Right forelimb (tissue), 1 donor: Measurements from ENCODE around the gene SMIM38.
"Not testable (repeated sequence)": the region's sequence is repeated elsewhere in the genome, so short reads cannot be mapped to it uniquely, and the experiment has no call there.

Experiments
- DNase-seq: peaks from one replicate; pipeline ENCODE4 v3.0.0-alpha.2; 2018

The SMIM38 gene

DNA sequence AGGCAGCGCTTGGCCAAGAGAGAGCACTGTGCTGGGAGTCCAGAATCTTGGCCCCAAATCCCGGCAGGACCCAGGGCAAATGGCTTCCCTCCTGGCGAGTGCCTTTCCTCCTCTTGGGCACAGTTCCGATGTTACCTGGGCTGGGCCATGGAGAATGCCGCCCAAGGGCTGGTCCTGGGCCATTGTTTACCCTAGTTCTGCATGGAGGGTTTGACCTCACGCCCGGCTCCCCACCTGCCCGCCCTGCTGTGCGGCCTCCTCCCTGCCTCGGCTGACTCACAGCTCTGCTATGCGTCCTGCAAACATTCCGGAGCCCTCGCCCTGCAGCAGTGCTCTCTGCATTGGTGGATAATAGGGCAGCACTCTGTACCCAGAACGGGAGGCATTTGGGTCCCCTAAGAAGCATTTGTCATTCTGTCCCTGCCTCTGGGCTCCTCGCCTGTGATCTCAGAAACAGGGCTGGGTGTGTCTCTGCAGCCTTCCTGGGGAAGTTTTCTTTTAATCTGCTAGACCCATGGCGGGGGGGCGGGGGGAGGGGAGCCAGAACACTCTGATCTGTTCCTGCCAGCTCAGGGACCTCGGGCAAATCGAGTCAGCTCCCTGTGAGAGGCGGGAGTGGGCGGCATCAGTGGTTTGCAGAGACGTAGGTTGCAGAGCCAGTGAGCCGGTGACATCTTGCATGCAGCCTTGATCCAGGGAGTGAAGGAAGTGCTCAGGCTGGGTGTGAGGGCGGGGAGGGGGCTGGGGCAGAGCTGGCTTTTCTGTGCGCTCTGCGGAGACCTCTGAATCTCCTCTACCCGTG lies 32.9 kb upstream of the SMIM38 start:
- no peak for DNase-seq

DNA sequence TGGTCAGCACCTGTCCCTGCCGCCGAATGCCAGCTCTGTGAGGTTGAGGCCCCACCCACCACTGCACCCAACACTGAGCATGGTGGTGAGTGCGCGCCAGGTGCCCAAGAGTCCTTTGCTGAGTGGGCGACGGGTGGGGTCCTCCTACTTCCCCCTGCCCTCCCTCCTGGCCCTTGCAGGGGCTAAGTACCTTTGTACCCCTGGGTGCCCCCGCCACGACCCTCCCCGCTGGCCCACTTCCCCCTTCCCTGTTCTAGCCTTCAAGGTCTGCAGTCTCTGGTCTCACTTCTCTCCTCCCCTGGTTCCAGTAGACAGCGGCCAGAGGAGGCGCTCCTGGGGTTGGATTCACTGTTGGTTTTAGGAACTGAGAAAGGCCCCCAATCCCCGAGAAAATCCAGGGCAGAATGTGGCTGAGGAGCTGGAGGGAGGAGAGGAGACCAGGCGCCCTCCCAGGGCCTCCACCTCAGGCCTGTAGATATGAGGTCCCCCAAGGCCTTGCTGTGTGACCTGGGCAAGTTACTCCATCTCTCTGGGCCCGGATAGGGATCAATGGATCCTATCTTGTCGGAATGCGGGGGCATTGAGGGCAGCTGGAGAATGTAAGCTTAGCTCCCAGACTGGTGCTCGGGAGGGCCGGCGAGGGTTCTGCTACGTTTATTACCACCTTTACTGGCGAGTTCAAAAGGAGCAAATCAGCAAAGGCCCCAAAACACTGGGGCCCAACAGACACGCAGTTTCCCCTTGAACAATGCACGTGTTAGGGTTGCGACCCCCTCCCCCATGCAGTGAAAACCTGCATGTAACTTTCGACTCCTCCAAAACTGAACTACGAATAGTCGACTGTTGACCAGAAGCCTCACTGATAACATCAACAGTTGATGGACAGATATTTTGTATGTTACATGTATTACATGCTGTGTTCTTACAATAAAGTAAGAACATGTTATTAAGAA lies 31.9 kb upstream of the SMIM38 start:
- no peak for DNase-seq

DNA sequence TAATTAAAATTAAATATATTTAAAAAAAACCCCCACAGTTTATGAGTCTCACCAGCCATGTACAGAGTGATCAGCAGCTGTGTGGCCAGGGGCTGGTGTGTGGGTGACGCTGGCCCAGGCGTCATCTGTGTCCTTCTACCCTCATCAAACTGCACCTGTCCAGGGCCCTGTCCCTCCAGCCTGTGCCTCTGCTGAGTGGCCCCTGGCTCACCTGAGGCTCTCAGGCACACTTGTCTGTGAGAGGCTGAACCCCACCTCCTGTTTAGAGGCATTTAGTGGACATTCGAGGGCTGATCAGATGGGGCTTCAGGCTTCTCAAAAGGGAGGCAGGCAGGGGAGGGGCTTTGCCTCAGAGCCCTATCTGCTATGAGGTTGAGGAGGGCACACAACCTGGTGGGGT lies 29.9 kb upstream of the SMIM38 start:
- no peak for DNase-seq

DNA sequence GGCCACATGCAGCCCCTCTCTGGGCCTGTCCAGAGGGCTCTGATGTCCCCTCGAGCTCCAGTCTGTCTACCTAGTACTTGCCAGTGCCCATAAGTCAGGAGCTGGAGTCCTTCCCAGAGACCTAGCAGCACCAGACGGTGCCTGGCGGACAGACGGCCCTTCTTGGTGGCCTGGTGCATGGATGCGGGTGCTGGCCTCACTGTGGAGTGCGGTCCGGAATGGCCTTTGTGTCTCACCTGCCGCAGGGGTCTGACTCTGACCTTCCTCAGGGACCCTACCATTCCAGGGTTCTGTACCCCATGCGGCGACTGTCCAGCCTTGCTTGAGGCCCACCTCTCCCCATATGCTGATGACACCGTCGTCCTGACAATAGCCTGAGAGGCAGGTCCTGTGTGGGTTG lies 29.4 kb upstream of the SMIM38 start:
- no peak for DNase-seq

DNA sequence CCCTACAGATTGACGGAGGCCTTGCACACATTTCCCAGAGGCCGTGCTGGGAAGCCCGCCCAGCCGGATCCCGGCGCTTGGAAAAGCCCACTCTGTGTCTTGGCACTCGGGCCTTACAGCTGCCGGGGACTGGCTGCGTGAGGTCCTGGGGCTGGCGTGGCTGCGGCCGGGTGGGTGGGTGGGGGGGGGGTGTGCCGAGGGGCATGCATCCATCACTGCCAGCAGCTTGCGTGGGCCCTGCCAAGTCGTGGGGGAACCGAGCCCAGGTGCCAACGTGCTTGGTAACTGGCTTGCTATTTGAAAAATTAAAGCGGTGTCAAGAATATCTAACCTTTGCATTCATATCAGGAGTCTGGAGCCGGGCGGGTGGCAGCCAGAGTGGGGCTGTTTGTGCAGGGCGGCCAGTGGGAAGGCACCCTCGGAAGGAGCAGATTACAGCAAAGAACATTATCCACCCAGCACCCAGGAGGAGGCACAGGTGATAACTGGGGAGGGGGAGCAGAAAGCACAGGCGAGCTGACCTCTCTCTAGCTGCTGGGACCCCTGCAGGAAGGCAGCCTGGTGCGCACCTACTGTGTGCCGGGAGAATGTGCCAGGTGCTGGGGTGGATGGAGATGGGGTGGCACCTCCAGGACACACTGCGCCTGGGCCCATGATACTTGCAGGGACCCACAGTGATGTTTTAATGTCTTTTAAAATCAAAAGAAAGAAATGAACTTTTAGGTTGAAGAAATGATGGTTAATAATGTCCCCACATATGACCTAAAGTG lies 28.5 kb upstream of the SMIM38 start:
- DNase-seq = peak; percentile 74

DNA sequence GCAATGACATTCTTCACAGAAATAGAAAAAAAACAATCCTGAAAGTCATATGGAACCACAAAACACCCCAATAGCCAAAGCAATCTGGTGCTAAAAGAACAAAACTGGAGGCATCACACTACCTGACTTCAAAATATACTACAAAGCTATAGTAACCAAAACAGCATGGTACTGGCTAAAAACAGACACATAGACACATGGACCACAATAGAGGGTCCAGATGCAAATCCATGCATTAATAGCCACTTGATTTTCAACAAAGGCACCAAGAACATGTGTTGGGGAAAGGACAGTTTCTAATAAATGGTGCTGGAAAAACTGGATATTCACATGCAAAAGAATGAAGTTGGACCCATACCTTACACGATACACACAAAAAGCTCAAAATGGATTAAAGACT lies 27.9 kb upstream of the SMIM38 start:
- DNase-seq = no peak

DNA sequence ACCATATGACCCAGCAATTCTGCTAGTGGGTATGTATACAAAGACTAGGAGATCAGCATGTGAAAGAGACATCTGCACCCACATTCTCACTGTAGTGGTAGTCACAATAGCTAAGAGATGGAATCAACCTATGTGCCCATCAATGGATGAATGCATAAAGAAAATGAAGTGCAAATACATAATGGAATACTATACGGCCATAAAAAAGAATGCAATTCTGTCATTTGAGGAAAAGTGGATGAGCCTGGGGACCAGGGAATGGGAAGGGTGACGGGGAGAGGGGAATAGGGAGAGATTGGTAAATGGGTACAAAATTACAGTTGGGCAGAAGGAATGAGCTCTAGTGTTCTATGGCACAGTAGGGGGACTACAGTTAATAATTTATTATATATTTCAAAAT lies 26.7 kb upstream of the SMIM38 start:
- DNase-seq = no peak

DNA sequence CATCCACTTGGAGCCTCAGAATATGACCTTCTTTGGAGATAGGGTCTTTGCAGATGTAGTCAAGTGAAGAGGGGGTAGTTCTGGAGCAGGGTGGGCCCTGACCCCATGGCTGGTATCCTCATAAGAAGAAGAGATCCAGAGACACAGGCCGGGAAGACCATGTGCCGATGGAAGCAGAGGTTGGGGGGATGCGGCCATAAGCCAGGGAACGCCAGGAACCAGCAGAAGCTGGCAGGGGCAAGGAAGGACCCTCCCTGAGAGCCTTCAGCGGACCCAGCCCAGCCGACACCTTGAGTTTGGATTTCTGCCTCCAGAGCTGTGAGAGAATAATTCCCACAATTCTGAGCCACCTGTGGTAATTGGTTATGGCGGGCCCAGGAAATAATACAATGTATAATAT lies 26.1 kb upstream of the SMIM38 start:
- DNase-seq = no peak

DNA sequence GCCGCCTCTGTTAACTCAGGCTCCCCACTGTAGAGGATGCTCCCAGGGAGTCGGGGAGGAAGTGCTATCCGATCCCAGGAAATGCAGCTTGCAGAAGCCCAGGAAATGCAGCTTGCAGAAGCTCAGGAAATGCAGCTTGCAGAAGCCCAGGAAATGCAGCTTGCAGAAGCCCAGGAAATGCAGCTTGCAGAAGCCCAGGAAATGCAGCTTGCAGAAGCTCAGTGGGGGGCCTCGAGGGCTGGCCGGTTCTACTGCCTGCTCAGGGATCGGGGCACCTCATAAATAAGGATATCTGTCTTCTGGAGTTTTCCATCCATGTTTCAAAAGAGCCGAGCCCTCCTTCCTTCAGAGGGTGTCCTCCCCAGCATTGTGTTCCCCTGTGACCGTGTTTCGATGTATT lies 25.1 kb upstream of the SMIM38 start:
- DNase-seq = no peak

DNA sequence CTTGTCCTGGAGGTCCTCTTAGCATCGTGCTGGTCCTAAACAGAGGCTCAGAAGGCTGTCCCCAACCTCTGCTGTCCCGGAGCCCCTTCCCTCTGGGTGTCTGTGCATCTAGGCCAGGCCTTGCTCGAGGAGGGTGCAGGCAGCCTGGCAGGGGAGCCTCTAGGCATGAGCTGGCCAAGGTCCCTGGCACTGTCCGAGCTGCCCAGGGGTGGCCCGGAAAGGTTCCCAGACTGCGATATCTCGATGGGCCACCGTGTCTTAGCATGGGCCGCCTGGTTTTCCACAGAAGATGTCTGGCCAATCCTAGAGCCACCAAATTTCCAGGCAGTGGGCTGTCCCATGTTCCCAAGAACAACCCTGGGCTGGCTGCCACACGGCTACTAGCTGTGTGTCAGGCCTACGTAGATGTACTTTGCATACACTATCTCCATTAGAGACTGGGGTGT lies 24.6 kb upstream of the SMIM38 start:
- DNase-seq = no peak

DNA sequence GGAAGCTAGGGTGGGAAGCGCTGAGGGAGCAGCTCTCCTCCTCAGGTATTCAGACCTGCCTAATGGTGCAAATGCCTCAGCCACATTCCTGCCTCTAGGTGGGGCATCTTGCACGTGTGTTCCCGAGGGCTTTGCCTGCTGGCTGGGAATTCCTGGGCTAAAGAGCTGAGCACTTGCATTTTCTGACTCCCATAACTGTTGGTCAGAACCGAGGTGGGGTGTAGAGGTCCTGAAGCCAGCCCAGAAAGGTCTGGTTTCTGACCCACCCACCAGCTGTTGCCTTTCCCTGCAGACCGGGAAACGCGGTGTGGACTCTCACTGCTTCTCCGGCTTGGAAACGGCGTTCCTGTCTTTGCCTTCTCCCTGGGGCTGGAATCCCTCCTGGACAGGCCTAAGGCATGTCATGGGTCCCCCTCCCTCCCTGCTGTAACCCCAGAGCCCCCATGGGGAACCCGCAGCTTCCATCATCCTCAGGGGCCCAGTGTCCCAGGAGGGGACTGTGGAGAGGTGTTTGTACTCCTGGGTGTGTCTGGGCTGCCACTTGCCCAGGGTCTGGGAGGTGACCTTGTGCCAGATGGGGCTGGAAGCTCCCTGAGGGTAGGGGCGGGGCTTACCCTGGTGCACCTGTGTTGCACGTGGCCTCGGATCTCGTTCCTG lies 24.0 kb upstream of the SMIM38 start:
- peak; percentile 79 for DNase-seq

DNA sequence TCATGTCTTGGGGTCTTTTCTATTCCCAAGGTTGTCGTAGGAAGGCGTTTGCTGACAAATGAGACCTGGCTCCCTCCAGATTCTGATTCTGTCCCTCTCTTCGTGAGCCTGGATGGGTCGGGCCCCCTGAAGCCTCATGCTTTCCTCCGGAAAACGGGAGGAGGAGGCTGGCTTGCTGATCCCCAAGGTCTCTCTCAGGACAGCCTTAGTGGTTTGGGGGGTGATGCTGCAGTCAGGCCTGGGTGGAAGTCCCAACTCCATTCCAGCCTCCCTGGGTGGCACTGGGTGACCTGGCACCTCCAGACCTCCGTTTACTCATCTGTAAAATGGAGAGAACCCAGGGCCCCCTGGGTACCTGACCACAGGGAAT lies 23.4 kb upstream of the SMIM38 start:
- DNase-seq = no peak

DNA sequence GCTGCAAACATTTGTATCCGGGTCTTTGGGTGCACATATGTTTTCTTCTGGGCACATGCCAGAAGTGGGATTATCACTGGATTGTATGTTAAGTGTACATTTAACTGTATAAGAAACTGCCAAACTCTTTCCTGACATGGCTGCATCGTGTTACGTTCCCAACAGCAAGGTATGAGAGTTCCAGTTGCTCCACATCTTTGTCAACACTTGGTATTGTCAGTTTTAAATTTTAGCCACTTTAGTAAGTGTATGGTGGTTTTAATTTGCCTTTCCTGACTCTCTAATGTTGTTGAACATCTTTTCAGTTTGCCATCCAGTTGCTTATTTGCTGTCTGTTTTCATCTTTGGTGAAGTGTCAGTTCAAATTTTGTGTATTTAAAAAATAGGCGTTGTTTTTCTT lies 22.5 kb upstream of the SMIM38 start:
- no peak for DNase-seq

DNA sequence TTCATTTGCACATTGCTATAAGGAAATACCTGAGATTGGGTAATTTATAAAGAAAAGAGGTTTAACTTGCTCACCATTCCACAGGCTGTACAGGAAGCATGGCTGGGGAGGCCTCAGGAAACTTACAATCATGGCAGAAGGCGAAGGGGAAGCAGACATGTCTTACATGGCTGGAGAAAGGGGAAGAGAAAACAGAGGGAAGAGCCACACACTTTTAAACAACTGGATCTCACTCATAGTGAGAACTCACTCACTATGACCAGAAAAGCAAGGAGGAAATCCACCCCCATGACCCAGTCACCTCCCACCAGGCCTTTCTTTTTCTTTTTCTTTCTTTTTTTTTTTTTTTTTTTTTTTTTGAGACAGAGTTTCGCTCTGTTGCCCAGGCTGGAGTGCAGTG lies 21.6 kb upstream of the SMIM38 start:
- DNase-seq = not testable (repeated sequence)

DNA sequence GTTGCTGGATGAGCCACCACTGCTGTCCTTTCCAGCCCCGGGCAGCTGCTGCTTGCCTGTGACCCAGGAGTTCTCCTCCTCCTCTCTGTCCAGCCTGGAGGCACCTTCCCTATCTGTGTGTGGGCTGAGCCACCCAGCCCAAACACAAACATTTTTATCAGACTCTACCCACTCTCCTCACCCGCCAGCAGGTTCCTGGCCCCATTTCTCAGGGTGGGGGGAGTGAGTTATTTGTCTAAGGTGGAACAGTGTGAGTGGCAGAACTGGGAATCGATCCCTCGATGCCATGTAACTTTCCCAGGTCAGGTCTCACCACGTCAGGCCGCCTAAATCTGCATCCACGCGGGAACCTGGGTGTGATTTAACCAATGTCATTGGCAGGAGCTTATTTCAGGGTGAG lies 20.8 kb upstream of the SMIM38 start:
- no peak for DNase-seq

DNA sequence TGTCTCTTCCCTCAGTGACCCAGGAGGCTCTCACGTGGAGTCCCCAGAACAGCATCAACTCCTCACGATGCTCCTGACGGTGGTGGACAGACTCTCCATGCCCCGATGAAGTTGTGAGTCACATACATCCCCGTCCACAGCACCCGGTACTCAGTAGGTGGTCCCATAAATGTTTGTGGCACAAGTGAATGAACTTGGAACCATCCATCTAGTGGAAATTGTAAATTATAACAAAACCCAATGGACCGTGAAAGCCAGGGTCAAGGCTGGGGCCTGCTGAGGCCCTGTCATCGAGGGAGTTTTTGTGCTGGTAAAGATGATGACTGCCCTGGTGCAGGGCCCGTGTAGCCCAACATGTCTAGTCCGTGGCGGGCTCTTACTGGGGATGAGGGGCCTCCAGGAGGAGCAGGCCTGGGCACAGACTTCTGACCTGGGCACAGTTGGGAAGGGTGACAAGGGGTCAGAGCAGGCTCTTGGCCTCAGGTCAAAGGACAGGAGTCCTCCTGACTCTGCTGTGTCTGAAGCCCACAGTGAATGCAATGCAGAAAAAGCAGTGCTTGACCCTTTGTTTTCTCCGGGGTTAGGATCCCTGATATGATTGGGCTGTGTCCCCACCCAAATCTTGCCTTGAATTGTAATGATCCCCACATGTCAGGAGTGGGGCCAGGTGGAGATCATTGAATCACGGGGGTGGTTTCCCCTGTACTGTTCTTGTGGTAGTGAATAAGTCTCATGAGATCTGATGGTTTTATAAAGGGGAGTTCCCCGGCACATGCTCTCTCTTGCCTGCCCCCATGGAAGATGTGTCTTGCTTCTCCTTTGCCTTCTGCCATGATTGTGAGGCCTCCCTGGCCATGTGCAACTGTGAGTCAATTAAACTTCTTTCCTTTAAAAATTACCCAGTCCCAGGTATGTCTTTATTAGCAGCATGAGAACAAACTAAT lies 20.0 kb upstream of the SMIM38 start:
- DNase-seq = peak; percentile 6

DNA sequence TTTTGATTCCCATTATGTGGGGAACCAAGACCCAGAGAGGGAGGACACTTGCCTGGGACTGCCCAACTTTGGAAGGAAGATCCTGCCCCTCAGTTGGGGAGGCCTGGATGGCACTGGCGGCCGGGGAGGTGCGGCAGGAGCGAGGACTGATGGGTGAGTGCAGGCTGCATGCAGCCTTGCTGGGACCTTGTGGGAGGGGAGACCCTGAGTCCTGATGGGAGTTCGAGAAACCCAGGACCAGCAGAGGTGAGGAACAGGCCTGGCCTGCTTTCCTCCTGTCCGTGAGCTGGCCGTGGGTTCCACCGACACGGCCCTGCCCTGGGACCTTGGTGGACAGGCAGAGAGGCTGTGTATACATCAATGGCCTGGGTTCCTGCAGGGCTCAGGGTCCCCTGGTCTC lies 19.3 kb upstream of the SMIM38 start:
- DNase-seq = no peak

DNA sequence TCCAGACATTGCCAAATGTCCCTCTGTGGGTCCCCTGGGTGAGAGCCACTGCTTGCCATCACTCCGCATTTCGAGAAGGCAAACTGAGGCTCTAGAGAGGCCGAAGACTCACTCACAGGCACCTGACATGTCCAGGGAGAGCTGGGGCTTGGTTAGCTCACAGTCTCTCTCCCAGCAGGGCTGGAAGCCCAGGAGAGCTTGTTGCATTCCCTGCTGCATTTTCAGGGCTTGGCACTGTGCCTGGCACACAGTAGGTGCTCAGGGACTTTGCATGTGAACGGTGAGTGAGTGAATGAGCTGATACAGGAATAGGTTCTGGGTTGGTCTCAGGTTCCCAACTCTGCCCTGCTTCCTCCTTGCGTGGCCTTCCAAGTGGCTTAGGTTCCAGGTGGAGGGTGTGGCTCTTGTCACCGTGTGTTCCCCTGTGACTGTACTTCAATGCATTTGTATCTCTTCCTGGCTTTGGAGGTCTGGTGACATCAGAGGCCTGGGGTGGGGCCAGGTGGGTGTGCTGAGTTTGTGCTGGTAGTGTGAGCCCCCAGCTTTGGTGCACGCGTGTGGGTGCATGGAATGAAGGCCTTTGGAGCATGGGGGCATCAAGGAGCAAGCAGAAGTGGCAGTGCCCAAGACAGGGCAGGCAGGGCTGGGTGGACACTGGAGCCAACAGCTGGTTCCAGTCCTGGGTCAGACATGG lies 18.4 kb upstream of the SMIM38 start:
- no peak for DNase-seq

DNA sequence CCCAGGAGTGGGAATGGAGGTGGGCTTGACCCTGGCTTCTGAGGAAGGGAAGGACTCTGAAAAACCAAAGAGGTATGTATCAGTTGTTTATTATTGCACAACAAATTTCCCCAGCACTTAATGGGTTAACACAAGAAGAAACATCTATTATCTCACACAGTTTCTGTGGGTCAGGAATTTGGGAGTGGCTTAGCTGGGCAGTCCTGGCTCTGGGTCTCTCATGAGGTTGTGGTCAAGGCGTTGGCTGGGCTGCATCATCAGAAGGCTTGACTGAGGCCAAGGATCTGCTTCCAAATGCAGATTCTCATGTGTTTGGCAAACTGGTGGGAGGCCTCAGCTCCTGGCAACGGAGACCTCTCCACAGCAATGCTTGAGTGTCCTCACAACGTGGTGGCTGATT lies 17.5 kb upstream of the SMIM38 start:
- DNase-seq = peak; percentile 32

DNA sequence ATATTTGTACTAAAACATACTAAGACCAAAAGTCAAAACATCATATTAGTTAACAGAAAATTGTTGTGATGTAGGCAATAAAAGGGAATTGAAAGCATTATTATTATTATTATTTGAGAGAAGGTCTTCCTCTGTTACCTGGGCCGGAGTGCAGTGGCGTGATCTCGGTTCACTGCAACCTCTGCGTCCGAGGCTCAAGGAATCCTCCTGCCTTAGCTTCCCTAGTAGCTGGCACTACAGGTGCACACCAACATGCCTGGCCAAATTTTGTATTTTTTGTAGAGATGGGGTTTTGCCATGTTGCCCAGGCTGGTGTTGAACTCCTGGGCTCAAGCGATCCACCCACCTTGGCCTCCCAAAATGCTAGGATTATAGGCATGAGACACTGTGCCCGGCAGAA lies 15.6 kb upstream of the SMIM38 start:
- not testable (repeated sequence) for DNase-seq

DNA sequence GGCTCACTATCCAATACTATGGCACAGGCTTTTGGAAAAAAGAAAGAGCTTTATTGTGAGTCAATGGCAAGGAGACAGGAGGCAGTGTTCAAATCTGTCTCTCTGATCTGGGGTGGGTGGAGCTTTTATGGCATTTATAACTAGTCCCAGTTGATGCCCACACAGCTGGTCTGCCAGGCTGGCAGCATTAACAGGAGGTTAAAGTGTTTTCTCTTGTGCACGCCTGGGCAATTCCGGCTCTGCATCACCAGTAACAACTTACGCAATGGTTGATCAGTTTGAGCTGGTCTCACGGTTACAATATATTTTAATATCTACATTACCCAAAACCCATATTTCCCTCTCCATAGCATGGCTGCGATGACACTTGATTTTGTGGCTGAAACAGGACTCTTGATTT lies 15.1 kb upstream of the SMIM38 start:
- DNase-seq = no peak
